Measurements from ENCODE around the gene MYO16. TPM values are rescaled to one million over a fixed set of nuclear protein-coding genes. Genes with fewer than 3 reads are reported as not detected.

Gene MYO16
- total and polyA plus RNA-seq, 9 donors = under 0.01 to 0.37 (median 0.16) TPM; not detected in 2

DNA sequence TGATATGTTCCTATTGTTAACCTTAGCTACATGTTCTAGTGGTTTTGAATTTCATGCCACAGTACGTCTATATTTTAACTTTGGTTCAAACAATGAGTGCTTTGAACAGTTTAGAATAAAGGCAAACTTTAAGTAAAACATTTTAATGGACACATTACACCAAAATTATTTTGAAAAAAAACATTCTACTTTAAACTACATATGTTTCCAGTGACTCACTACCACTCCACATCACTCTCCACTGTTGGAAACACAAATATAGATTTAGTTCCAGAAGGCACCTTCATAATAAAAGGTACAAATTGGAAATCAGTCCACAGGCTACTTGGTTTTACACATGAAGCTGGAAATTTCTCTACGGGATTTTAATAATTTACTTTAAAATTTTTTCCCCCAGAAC is 373.5 kb downstream of the MYO16 start:
- 83 to 87% (median 83%) methylated on average over 2 of the region's 2 CpGs for WGBS, 3 donors
- Histone ChIP-seq H3K36me3 (no peaks in the 10 kb centered on the region), H3K27ac (no peak overlapping the region), H3K4me1 (ENCODE audit: insufficient read depth) (no peaks in the 10 kb centered on the region), H3K9me3 (no peaks in the 10 kb centered on the region), H3K4me3 (no peak overlapping the region), H3K27me3 (no peaks in the 10 kb centered on the region)
- intact Hi-C loops (cut with DNase I) = no loop called here
- no peak for DNase-seq
- TF ChIP-seq POLR2A (IDR thresholded peaks at IDR 0.05) (no peak), EP300 (IDR thresholded peaks at IDR 0.05) (no peak)
- TF ChIP-seq, protein P1, sequence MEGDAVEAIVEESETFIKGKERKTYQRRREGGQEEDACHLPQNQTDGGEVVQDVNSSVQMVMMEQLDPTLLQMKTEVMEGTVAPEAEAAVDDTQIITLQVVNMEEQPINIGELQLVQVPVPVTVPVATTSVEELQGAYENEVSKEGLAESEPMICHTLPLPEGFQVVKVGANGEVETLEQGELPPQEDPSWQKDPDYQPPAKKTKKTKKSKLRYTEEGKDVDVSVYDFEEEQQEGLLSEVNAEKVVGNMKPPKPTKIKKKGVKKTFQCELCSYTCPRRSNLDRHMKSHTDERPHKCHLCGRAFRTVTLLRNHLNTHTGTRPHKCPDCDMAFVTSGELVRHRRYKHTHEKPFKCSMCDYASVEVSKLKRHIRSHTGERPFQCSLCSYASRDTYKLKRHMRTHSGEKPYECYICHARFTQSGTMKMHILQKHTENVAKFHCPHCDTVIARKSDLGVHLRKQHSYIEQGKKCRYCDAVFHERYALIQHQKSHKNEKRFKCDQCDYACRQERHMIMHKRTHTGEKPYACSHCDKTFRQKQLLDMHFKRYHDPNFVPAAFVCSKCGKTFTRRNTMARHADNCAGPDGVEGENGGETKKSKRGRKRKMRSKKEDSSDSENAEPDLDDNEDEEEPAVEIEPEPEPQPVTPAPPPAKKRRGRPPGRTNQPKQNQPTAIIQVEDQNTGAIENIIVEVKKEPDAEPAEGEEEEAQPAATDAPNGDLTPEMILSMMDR (IDR thresholded peaks at IDR 0.05) = no peak

DNA sequence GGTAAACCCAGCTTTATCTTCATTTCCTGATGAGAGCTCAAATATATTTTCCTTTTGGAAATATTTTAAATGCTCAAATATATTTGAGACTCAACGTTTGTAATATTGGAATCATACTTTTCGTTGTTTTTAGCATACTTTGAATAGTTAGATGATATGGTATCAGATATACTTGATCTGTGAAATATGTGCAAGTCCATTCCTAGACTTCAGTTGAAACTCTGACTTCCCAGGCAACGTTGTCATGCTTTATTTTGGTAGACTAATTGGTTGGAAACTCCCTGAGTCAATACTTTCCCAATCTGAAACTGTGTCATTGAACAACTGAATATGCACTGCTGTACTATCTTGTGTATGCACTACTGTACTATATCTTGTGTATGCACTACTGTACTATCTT is 378.5 kb downstream of the MYO16 start:
- H3K27me3 ChIP-seq = no peaks in the 10 kb centered on the region
- H3K27ac ChIP-seq = no peak overlapping the region
- intact Hi-C loops (cut with DNase I) = no loop called here
- H3K4me1 ChIP-seq (ENCODE audit: insufficient read depth) = no peaks in the 10 kb centered on the region
- H3K9me3 ChIP-seq = no peaks in the 10 kb centered on the region
- H3K36me3 ChIP-seq = no peaks in the 10 kb centered on the region
- 30 to 62% (median 34%) methylated on average over 3 of the region's 3 CpGs for WGBS, 3 donors
- DNase-seq = no peak
- TF ChIP-seq EP300 (IDR thresholded peaks at IDR 0.05) (no peak), POLR2A (IDR thresholded peaks at IDR 0.05) (no peak)
- TF ChIP-seq, protein P1 (IDR thresholded peaks at IDR 0.05) = no peak
- H3K4me3 ChIP-seq = no peak overlapping the region

DNA sequence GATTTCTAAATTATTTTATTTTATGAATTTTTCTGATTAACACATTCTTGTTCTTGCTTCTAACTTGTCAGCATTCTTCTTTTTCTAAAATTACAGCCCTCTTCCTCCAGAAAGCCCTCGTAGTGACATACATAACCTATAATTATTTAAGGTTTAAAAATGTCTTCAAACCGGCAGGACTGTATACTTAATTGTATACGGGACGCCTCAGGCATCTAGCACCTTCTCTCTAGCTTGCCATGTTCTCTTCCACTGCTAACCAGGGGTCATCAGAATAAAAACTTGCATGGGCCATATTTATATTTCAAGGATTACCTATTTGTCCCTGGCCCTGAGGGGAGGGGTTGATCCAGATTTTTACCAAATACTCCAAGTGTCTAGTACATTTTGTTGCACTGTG is 380.3 kb downstream of the MYO16 start:
- Histone ChIP-seq H3K27me3 (no peaks in the 10 kb centered on the region), H3K4me3 (no peak overlapping the region), H3K9me3 (no peaks in the 10 kb centered on the region), H3K36me3 (no peaks in the 10 kb centered on the region), H3K27ac (no peak overlapping the region), H3K4me1 (ENCODE audit: insufficient read depth) (no peaks in the 10 kb centered on the region)
- DNase-seq = no peak
- intact Hi-C loops (cut with DNase I) = no loop called here
- TF ChIP-seq POLR2A (IDR thresholded peaks at IDR 0.05) (no peak), EP300 (IDR thresholded peaks at IDR 0.05) (no peak)
- TF ChIP-seq, protein P1 (IDR thresholded peaks at IDR 0.05) = no peak
- 79 to 86% (median 83%) methylated on average over 4 of the region's 4 CpGs for WGBS, 3 donors

DNA sequence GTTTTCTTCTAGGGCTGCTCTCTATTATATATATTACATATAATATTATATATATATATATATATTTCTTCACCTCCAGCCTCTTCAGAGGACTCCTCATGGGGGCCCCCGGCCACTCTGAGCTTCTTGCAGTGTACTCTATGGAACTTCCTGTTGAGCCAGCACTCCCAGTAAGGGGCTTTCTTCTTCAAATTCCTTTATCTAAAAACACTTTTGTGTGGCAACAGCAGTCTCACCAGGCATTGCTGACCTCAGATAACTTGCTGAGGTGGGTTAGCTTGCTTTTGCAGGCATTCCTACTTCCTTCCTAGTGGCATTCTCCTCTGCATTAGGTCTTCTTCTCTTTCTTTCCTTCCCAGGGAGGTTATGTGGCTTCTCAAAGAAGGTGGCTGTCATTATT is 381.5 kb downstream of the MYO16 start:
- H3K9me3 ChIP-seq = no peaks in the 10 kb centered on the region
- no peaks in the 10 kb centered on the region for H3K27me3 ChIP-seq
- no peak for DNase-seq
- no peak overlapping the region for H3K4me3 ChIP-seq
- no peaks in the 10 kb centered on the region for H3K36me3 ChIP-seq
- intact Hi-C loops (cut with DNase I) = no loop called here
- H3K4me1 ChIP-seq (ENCODE audit: insufficient read depth) = no peaks in the 10 kb centered on the region
- 71 to 73% (median 71%) methylated on average over 1 of the region's 1 CpG for WGBS, 3 donors
- TF ChIP-seq EP300 (IDR thresholded peaks at IDR 0.05) = no peak
- TF ChIP-seq, protein P1 (IDR thresholded peaks at IDR 0.05) = no peak
- TF ChIP-seq POLR2A (IDR thresholded peaks at IDR 0.05) = no peak
- no peak overlapping the region for H3K27ac ChIP-seq

DNA sequence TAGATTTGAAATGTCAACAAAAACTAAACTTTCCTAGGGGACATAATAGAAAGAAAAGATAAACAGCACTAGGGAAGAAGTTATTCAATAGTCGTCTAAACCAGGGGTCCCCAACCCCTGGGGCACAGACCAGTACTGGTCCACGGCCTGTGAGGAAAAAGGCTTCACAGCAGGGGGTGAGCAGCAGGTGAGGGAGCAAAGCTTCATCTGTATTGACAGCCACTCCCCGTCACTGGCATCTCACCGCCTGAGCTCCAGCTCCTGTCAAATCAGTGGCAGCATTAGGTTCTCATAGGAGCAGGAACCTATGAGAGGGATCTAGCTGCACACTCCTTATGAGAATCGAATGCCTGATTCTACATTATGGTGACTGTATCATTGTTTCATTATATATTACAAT is 382.7 kb downstream of the MYO16 start:
- Histone ChIP-seq H3K27ac (no peak overlapping the region), H3K4me1 (ENCODE audit: insufficient read depth) (no peaks in the 10 kb centered on the region), H3K36me3 (no peaks in the 10 kb centered on the region), H3K4me3 (no peak overlapping the region), H3K27me3 (no peaks in the 10 kb centered on the region), H3K9me3 (no peaks in the 10 kb centered on the region)
- intact Hi-C loops (cut with DNase I) = no loop called here
- no peak for TF ChIP-seq POLR2A (IDR thresholded peaks at IDR 0.05)
- 60 to 75% (median 73%) methylated on average over 5 of the region's 5 CpGs for WGBS, 3 donors
- no peak for DNase-seq

All from ovary (tissue), 9 donors.